ENCODE data around the gene UGT1A3.

Gene UGT1A3

DNA sequence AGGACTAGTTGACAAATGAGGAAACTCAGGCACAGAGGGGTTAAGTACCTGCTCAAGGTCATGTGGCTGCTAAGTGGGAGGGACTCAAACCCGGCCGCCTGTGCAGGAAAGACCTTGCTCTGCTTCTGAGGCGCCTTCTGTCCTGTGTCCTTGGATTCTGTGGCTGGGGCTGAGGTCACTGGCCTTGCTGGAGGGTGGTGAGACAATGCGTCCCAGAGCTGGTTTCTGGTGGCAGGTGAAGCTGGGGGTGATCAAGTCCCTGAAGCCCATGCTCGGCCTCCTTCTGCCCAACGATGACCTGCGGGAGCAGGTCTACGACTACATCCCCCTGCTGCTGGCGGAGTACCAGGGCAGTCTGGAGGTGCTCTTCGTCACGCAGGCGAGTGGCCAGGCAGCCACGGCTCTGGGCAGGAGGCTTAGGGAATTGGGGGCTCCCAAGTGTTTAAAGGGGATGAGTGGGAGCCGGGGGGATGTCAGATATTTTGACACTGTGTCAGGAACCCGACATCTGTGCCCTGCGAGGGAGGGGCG, 65.4 kb downstream of the UGT1A3 start:
- no peak overlapping the region for H3K4me3 ChIP-seq (ENCODE audit: low read depth, low read length)
- TF ChIP-seq CTCF (conservative IDR thresholded peaks at IDR 0.05; ENCODE audit: low read depth, low read length), result no peak
- no peak for DNase-seq (ENCODE audit: low read depth)

DNA sequence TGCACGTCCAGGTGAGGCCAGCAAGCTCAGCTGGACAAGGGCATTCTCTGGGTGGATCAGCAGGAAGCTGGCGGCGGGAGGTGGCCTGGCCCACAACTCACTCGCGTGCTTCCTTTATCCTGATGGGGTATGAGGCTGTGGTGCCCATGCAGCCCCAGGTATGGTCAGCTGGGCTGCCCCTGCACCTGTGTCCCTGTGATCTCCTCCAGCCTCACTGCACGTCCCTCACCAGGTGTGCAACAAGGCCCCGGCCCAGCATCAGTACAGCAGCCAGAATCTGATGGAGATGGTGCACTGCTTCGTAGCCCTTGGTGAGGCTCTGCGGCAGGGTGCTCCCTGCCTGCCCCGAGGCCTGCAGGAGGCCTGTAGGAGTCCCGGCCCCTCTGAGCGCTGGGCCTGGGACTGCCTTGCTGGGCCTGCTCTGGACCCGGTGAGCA, 66.9 kb downstream of the UGT1A3 start:
- no peak overlapping the region for H3K4me3 ChIP-seq (ENCODE audit: low read depth, low read length)
- TF ChIP-seq CTCF (conservative IDR thresholded peaks at IDR 0.05; ENCODE audit: low read depth, low read length), result no peak
- DNase-seq (ENCODE audit: low read depth), result no peak

- no peak overlapping the region for H3K4me3 ChIP-seq (ENCODE audit: low read depth, low read length)
- no peak for DNase-seq (ENCODE audit: low read depth)
- no peak for TF ChIP-seq CTCF (conservative IDR thresholded peaks at IDR 0.05; ENCODE audit: low read depth, low read length)
Measured at GRCh38 chr2:233796254-233796653, 67.4 kb downstream of the UGT1A3 start.

GRCh38 chr2:233798335-233799086, 69.7 kb downstream of the UGT1A3 start:
- TF ChIP-seq CTCF (conservative IDR thresholded peaks at IDR 0.05; ENCODE audit: low read depth, low read length), result no peak
- no peak overlapping the region for H3K4me3 ChIP-seq (ENCODE audit: low read depth, low read length)
- no peak for DNase-seq (ENCODE audit: low read depth)

- no peak for TF ChIP-seq CTCF (conservative IDR thresholded peaks at IDR 0.05; ENCODE audit: low read depth, low read length)
- no peak overlapping the region for H3K4me3 ChIP-seq (ENCODE audit: low read depth, low read length)
- no peak for DNase-seq (ENCODE audit: low read depth)
Measured at GRCh38 chr2:233799087-233799665, 70.3 kb downstream of the UGT1A3 start.

DNA sequence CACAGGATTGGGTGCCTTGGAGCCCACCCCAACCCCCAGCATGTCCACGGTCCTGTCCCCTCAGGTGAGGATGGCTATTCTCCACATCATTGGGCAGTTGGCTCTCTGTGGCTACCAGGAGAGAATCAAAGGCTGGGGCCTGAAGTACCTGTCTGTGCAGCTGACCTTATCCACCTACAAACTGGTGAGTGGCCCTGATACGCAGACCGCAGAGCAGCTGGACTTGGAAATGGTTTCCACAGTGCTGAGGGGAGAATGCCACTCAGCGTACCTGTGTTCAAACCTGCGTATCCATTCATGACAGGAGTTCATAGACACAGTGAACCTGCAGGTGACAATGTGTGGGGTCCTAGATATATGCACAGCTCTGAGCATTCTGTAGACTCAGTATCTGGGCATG, 70.9 kb downstream of the UGT1A3 start:
- DNase-seq (ENCODE audit: low read depth), result no peak
- no peak overlapping the region for H3K4me3 ChIP-seq (ENCODE audit: low read depth, low read length)
- no peak for TF ChIP-seq CTCF (conservative IDR thresholded peaks at IDR 0.05; ENCODE audit: low read depth, low read length)
